Measurements from ENCODE around the gene HMCN2.

The HMCN2 gene

GRCh38 chr9:130334915-130335314 is 69.4 kb downstream of the HMCN2 start:
- no peaks in the 10 kb centered on the region for H3K36me3 ChIP-seq (ENCODE audit: insufficient read depth, low read length)
- no peaks in the 10 kb centered on the region for H3K9me2 ChIP-seq (replicated peaks; ENCODE audit: low read depth, low read length)
- H3K4me2 ChIP-seq (ENCODE audit: low read depth, low read length, poor library complexity, severe bottlenecking) = no peak overlapping the region
- no peaks in the 10 kb centered on the region for H3K27me3 ChIP-seq (ENCODE audit: insufficient read depth, low read length, poor library complexity, severe bottlenecking)
- no peak for TF ChIP-seq EZH2phosphoT487 (IDR thresholded peaks at IDR 0.05; ENCODE audit: borderline replicate concordance)
- TF ChIP-seq CTCF (conservative IDR thresholded peaks at IDR 0.05; ENCODE audit: low read length) = no peak
- H3K4me3 ChIP-seq (ENCODE audit: low read length, poor library complexity, severe bottlenecking) = no peak overlapping the region
- no peaks in the 10 kb centered on the region for H3K9me3 ChIP-seq (ENCODE audit: insufficient read depth, low read depth, low read length)
- no peaks in the 10 kb centered on the region for H4K20me1 ChIP-seq (ENCODE audit: insufficient read depth, low read length, poor library complexity, severe bottlenecking)
- H2AFZ ChIP-seq (ENCODE audit: low read length) = no peak overlapping the region
- H3F3A ChIP-seq (ENCODE audit: low read depth) = no peaks in the 10 kb centered on the region
- no peaks in the 10 kb centered on the region for H3K79me2 ChIP-seq (ENCODE audit: insufficient read depth, low read length)
- no peak overlapping the region for H3K9ac ChIP-seq (ENCODE audit: low read depth, low read length, poor library complexity, severe bottlenecking)
- H3K4me1 ChIP-seq (ENCODE audit: insufficient read depth, low read length, poor library complexity, severe bottlenecking) = no peaks in the 10 kb centered on the region

GRCh38 chr9:130336027-130336610 is 70.6 kb downstream of the HMCN2 start:
- H3F3A ChIP-seq (ENCODE audit: low read depth) = no peaks in the 10 kb centered on the region
- no peaks in the 10 kb centered on the region for H3K9me3 ChIP-seq (ENCODE audit: insufficient read depth, low read depth, low read length)
- no peak overlapping the region for H3K4me2 ChIP-seq (ENCODE audit: low read depth, low read length, poor library complexity, severe bottlenecking)
- TF ChIP-seq EZH2phosphoT487 (IDR thresholded peaks at IDR 0.05; ENCODE audit: borderline replicate concordance) (no peak), CTCF (conservative IDR thresholded peaks at IDR 0.05; ENCODE audit: low read length) (no peak)
- no peaks in the 10 kb centered on the region for H3K36me3 ChIP-seq (ENCODE audit: insufficient read depth, low read length)
- no peak overlapping the region for H2AFZ ChIP-seq (ENCODE audit: low read length)
- H4K20me1 ChIP-seq (ENCODE audit: insufficient read depth, low read length, poor library complexity, severe bottlenecking) = no peaks in the 10 kb centered on the region
- no peaks in the 10 kb centered on the region for H3K9me2 ChIP-seq (replicated peaks; ENCODE audit: low read depth, low read length)
- no peaks in the 10 kb centered on the region for H3K4me1 ChIP-seq (ENCODE audit: insufficient read depth, low read length, poor library complexity, severe bottlenecking)
- H3K79me2 ChIP-seq (ENCODE audit: insufficient read depth, low read length) = no peaks in the 10 kb centered on the region
- H3K9ac ChIP-seq (ENCODE audit: low read depth, low read length, poor library complexity, severe bottlenecking) = no peak overlapping the region
- no peak overlapping the region for H3K4me3 ChIP-seq (ENCODE audit: low read length, poor library complexity, severe bottlenecking)
- H3K27me3 ChIP-seq (ENCODE audit: insufficient read depth, low read length, poor library complexity, severe bottlenecking) = no peaks in the 10 kb centered on the region

- H2AFZ ChIP-seq (ENCODE audit: low read length) = no peak overlapping the region
- H4K20me1 ChIP-seq (ENCODE audit: insufficient read depth, low read length, poor library complexity, severe bottlenecking) = no peaks in the 10 kb centered on the region
- H3K4me3 ChIP-seq (ENCODE audit: low read length, poor library complexity, severe bottlenecking) = no peak overlapping the region
- H3K9ac ChIP-seq (ENCODE audit: low read depth, low read length, poor library complexity, severe bottlenecking) = no peak overlapping the region
- no peaks in the 10 kb centered on the region for H3K79me2 ChIP-seq (ENCODE audit: insufficient read depth, low read length)
- TF ChIP-seq EZH2phosphoT487 (IDR thresholded peaks at IDR 0.05; ENCODE audit: borderline replicate concordance) = no peak
- no peak for TF ChIP-seq CTCF (conservative IDR thresholded peaks at IDR 0.05; ENCODE audit: low read length)
- H3F3A ChIP-seq (ENCODE audit: low read depth) = no peaks in the 10 kb centered on the region
- no peaks in the 10 kb centered on the region for H3K27me3 ChIP-seq (ENCODE audit: insufficient read depth, low read length, poor library complexity, severe bottlenecking)
- H3K9me3 ChIP-seq (ENCODE audit: insufficient read depth, low read depth, low read length) = no peaks in the 10 kb centered on the region
- H3K4me2 ChIP-seq (ENCODE audit: low read depth, low read length, poor library complexity, severe bottlenecking) = no peak overlapping the region
- H3K4me1 ChIP-seq (ENCODE audit: insufficient read depth, low read length, poor library complexity, severe bottlenecking) = no peaks in the 10 kb centered on the region
- H3K36me3 ChIP-seq (ENCODE audit: insufficient read depth, low read length) = no peaks in the 10 kb centered on the region
- no peaks in the 10 kb centered on the region for H3K9me2 ChIP-seq (replicated peaks; ENCODE audit: low read depth, low read length)
These were observed 71.3 kb downstream of the HMCN2 start for GRCh38 chr9:130336885-130337284.
